Measurements from ENCODE around the gene GRM8.

Gene GRM8

DNA sequence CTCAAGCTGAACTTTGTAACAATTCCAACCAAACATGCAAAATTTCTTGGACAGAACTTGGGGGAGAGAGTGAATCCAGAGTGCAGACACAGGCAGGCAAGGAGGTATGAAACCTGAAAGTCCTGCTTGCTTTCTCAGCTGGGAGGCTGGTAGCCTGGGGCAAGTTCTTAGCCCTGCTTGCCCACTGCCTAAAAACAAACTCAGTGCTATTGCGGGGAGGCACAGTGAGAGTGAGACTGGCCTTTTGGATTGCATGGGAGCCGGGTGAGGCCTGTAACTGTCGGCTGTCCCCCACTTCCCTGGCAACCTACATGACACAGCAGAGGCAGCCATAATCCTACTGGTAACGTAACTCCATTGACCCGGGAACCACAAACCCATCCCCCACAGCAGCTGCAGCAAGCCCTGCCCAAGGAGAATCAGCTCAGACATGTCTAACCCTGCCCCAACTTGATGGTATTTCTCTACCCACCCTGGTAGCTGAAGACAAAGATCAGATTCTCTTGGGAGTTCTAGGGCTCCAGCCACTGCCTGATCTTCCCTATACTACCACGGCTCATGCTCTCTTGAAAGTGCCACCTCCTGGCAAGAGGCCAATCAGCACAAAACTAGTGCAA, 663.6 kb downstream of the GRM8 start:
- Histone ChIP-seq H3K9me3 (ENCODE audit: control insufficient read depth, insufficient read depth, low read length) (peaks cover 3% of the 10 kb centered on the region; the same call in 1 of the 2 replicates), H3K4me1 (ENCODE audit: control insufficient read depth, low read length) (no peaks in the 10 kb centered on the region), H4K20me1 (ENCODE audit: control insufficient read depth, insufficient read depth, low read depth, low read length) (no peaks in the 10 kb centered on the region), H3K4me2 (ENCODE audit: low read length) (no peak overlapping the region), H3K9me2 (replicated peaks; ENCODE audit: control insufficient read depth, low read length) (no peaks in the 10 kb centered on the region), H3K79me2 (ENCODE audit: control insufficient read depth, low read length) (no peaks in the 10 kb centered on the region), H3K36me3 (ENCODE audit: control insufficient read depth, low read length) (no peaks in the 10 kb centered on the region), H3F3A (ENCODE audit: control insufficient read depth, insufficient read depth) (no peaks in the 10 kb centered on the region), H3K27me3 (ENCODE audit: control insufficient read depth, low read length) (no peaks in the 10 kb centered on the region), H3K4me3 (ENCODE audit: low read length) (no peak overlapping the region), H3K27ac (ENCODE audit: low read depth, low read length) (no peak overlapping the region)
- no peak for TF ChIP-seq EZH2phosphoT487 (IDR thresholded peaks at IDR 0.05; ENCODE audit: borderline replicate concordance, low read length)
- TF ChIP-seq, protein P1, sequence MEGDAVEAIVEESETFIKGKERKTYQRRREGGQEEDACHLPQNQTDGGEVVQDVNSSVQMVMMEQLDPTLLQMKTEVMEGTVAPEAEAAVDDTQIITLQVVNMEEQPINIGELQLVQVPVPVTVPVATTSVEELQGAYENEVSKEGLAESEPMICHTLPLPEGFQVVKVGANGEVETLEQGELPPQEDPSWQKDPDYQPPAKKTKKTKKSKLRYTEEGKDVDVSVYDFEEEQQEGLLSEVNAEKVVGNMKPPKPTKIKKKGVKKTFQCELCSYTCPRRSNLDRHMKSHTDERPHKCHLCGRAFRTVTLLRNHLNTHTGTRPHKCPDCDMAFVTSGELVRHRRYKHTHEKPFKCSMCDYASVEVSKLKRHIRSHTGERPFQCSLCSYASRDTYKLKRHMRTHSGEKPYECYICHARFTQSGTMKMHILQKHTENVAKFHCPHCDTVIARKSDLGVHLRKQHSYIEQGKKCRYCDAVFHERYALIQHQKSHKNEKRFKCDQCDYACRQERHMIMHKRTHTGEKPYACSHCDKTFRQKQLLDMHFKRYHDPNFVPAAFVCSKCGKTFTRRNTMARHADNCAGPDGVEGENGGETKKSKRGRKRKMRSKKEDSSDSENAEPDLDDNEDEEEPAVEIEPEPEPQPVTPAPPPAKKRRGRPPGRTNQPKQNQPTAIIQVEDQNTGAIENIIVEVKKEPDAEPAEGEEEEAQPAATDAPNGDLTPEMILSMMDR (IDR thresholded peaks at IDR 0.05; ENCODE audit: low read depth, low read length, poor library complexity, severe bottlenecking): no peak

DNA sequence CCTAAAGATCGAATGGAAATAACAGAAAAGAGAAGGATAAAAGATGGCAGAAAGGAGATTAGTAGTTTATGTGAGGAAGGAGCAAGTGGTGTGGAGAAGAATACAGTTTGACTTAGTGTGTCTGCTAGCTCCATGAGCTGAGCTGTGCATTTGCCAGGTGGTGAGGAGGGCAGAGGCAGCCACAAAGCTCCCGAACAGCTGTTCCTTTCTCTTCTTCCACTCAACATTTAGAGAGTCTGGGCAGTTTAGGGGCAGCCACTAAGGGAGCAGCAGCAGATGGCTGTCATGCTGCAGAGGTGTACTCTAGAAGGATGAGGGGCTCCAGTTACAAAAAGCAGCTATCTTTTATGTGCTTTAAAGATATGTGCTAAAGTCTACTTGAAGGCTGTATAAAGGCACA, 674.4 kb downstream of the GRM8 start:
- no peak overlapping the region for H3K4me2 ChIP-seq (ENCODE audit: low read length)
- H3F3A ChIP-seq (ENCODE audit: control insufficient read depth, insufficient read depth): no peaks in the 10 kb centered on the region
- no peak overlapping the region for H3K27ac ChIP-seq (ENCODE audit: low read depth, low read length)

DNA sequence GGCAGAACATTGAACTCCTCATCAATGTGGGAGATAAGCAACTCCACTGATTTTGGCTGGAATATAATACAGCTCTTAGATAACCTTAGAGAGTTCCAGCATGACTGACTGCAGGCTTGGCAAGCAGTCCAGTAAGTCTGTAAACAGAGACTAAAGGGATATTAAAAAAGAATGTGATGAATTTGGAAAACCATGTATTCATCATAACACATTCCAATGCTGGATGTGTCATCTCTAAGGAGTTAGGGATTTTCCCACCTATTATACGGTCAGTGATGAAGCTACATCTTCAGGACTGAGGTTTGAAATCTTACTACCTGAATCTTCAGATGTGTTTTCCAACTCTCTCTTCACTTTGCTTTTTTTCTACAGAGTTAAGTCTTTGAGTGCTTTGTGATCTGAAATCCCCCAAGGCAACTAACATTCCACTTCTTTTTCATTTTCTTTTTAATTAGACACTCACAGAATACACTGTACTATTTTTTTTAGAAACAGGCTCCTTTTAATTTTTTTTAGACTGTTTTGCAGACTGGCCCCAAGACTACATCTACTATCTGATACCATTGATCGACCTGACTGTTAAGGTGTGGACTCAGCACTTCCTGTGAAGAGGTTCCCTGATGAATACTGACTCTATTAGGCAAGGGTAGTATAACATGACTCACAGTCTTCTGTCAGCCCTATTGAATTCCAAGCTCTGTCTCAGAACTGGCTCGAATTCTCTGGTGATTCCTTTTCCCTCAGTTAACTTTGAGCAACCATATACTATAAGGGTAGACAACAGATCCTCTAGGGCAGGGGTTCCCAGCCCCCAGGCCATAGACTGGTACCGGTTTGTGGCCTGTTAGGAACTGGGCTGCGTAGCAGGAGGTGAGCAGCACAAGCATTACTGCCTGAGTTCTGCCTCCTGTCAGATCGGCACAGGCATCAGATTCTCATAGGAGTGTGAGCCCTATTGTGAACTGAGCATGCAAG, 678.2 kb downstream of the GRM8 start:
- H3K9me3 ChIP-seq (ENCODE audit: control insufficient read depth, insufficient read depth, low read length): no peaks in the 10 kb centered on the region
- TF ChIP-seq, protein P1 (IDR thresholded peaks at IDR 0.05; ENCODE audit: low read depth, low read length, poor library complexity, severe bottlenecking): no peak
- no peaks in the 10 kb centered on the region for H3F3A ChIP-seq (ENCODE audit: control insufficient read depth, insufficient read depth)

More for the DNA sequence above, 674.4 kb downstream of the GRM8 start:
- H3K4me1 ChIP-seq (ENCODE audit: control insufficient read depth, low read length): no peaks in the 10 kb centered on the region
- H3K79me2 ChIP-seq (ENCODE audit: control insufficient read depth, low read length): no peaks in the 10 kb centered on the region
- no peaks in the 10 kb centered on the region for H3K9me2 ChIP-seq (replicated peaks; ENCODE audit: control insufficient read depth, low read length)
- TF ChIP-seq, protein P1 (IDR thresholded peaks at IDR 0.05; ENCODE audit: low read depth, low read length, poor library complexity, severe bottlenecking): no peak
- H3K9me3 ChIP-seq (ENCODE audit: control insufficient read depth, insufficient read depth, low read length): no peaks in the 10 kb centered on the region
- H3K36me3 ChIP-seq (ENCODE audit: control insufficient read depth, low read length): no peaks in the 10 kb centered on the region
- no peaks in the 10 kb centered on the region for H3K27me3 ChIP-seq (ENCODE audit: control insufficient read depth, low read length)
- H4K20me1 ChIP-seq (ENCODE audit: control insufficient read depth, insufficient read depth, low read depth, low read length): no peaks in the 10 kb centered on the region
- no peak overlapping the region for H3K4me3 ChIP-seq (ENCODE audit: low read length)

More for the DNA sequence above, 678.2 kb downstream of the GRM8 start:
- no peaks in the 10 kb centered on the region for H3K36me3 ChIP-seq (ENCODE audit: control insufficient read depth, low read length)
- no peak overlapping the region for H3K4me3 ChIP-seq (ENCODE audit: low read length)
- H3K27me3 ChIP-seq (ENCODE audit: control insufficient read depth, low read length): no peaks in the 10 kb centered on the region
- no peak overlapping the region for H3K27ac ChIP-seq (ENCODE audit: low read depth, low read length)
- H4K20me1 ChIP-seq (ENCODE audit: control insufficient read depth, insufficient read depth, low read depth, low read length): no peaks in the 10 kb centered on the region
- H3K79me2 ChIP-seq (ENCODE audit: control insufficient read depth, low read length): no peaks in the 10 kb centered on the region
- H3K9me2 ChIP-seq (replicated peaks; ENCODE audit: control insufficient read depth, low read length): no peaks in the 10 kb centered on the region
- H3K4me1 ChIP-seq (ENCODE audit: control insufficient read depth, low read length): peaks cover 4% of the 10 kb centered on the region
- H3K4me2 ChIP-seq (ENCODE audit: low read length): no peak overlapping the region
